Astrocyte (in vitro differentiated cells and primary cell): Measurements from ENCODE around the gene RPL14. TPM values are rescaled to one million over a fixed set of nuclear protein-coding genes. Genes with fewer than 3 reads are reported as not detected.

Experiments used
- DNase-seq: peaks from one replicate; pipeline ENCODE4 v3.0.0-alpha.2; 2010; ENCODE audit warnings: low read depth
- FAIRE-seq: peaks from 2 replicates; lab custom pipeline; 2011; peaks lifted over from hg19 to GRCh38; lab: Jason Lieb, UNC
- H2AFZ ChIP-seq: 2 replicates; pipeline ENCODE4 v1.6.0; 2012; ENCODE audit warnings: low read depth, low read length, inconsistent platforms
- H3K27ac ChIP-seq: 2 replicates; pipeline ENCODE4 v1.5.1; 2011; ENCODE audit warnings: low read depth, low read length, inconsistent platforms
- H3K27me3 ChIP-seq: 2 replicates; pipeline ENCODE4 v1.6.0; 2011; ENCODE audit warnings: low read length, inconsistent platforms; ENCODE audit not compliant: insufficient read depth
- H3K36me3 ChIP-seq: 2 replicates; pipeline ENCODE4 v1.5.1; 2011; ENCODE audit warnings: low read length, inconsistent platforms; ENCODE audit not compliant: insufficient read depth
- H3K4me1 ChIP-seq: 2 replicates; pipeline ENCODE4 v1.5.1; 2011; ENCODE audit warnings: low read length, inconsistent platforms; ENCODE audit not compliant: insufficient read depth
- H3K4me2 ChIP-seq: 2 replicates; pipeline ENCODE4 v1.6.0; 2012; ENCODE audit warnings: low read length, inconsistent platforms
- H3K4me3 ChIP-seq: 2 replicates; pipeline ENCODE4 v1.5.1; 2011; ENCODE audit warnings: low read depth, mild to moderate bottlenecking, low read length, inconsistent platforms; ENCODE audit not compliant: insufficient read depth
- H3K79me2 ChIP-seq: 2 replicates; pipeline ENCODE4 v1.6.0; 2012; ENCODE audit warnings: mild to moderate bottlenecking, low read length, inconsistent platforms; ENCODE audit not compliant: insufficient read depth
- H3K9ac ChIP-seq: 2 replicates; pipeline ENCODE4 v1.6.0; 2012; ENCODE audit warnings: mild to moderate bottlenecking, low read length, inconsistent platforms
- H3K9me3 ChIP-seq: 2 replicates; pipeline ENCODE4 v1.5.1; 2012; ENCODE audit warnings: low read depth, mild to moderate bottlenecking, low read length, inconsistent platforms; ENCODE audit not compliant: insufficient read depth
- H4K20me1 ChIP-seq: 2 replicates; pipeline ENCODE4 v1.6.0; 2012; ENCODE audit warnings: low read length, inconsistent platforms; ENCODE audit not compliant: insufficient read depth
- H3K27ac Mint-ChIP-seq: one replicate; pipeline ENCODE4 v1.8.0; 2021; ENCODE audit warnings: mild to moderate bottlenecking, mixed read lengths; ENCODE audit not compliant: unreplicated experiment
- H3K27me3 Mint-ChIP-seq: one replicate; pipeline ENCODE4 v1.8.0; 2021; ENCODE audit warnings: low read depth, mixed read lengths; ENCODE audit not compliant: unreplicated experiment
- H3K36me3 Mint-ChIP-seq: one replicate; pipeline ENCODE4 v1.8.0; 2021; ENCODE audit warnings: low read depth, mixed read lengths; ENCODE audit not compliant: unreplicated experiment
- H3K4me1 Mint-ChIP-seq: one replicate; pipeline ENCODE4 v1.8.0; 2021; ENCODE audit warnings: low read depth, mixed read lengths; ENCODE audit not compliant: unreplicated experiment
- H3K4me3 Mint-ChIP-seq: one replicate; pipeline ENCODE4 v1.8.0; 2021; ENCODE audit warnings: mild to moderate bottlenecking, moderate library complexity, mixed read lengths; ENCODE audit not compliant: unreplicated experiment
- H3K9me3 Mint-ChIP-seq: one replicate; pipeline ENCODE4 v1.8.0; 2021; ENCODE audit warnings: mild to moderate bottlenecking, mixed read lengths; ENCODE audit not compliant: unreplicated experiment
- CTCF ChIP-seq: IDR thresholded peaks from 2 replicates; pipeline ENCODE4 v1.5.1; 2011; ENCODE audit warnings: low read depth, mild to moderate bottlenecking, inconsistent platforms, low read length, moderate library complexity; ENCODE audit not compliant: insufficient read depth
- EZH2 ChIP-seq: IDR thresholded peaks from 2 replicates; pipeline ENCODE4 v1.6.1; 2012; ENCODE audit warnings: mild to moderate bottlenecking, low read length, inconsistent platforms; ENCODE audit not compliant: insufficient read depth
- total RNA-seq: library from RNA; stranded (reverse); gene quantifications from 2 replicates; pipeline ENCODE4 v1.2.1, GENCODE V29; 2021

Gene RPL14
- total RNA-seq, 1 donor from 2014 or later: 1,706 TPM

GRCh38 chr3:40502034-40502433, 44.9 kb downstream of the RPL14 start:
- H3K4me1 Mint-ChIP-seq: peaks cover 8% of the 10 kb centered on the region
- peaks cover 2% of the 10 kb centered on the region for H3K27me3 Mint-ChIP-seq
- no peaks in the 10 kb centered on the region for H3K36me3 ChIP-seq
- no peaks in the 10 kb centered on the region for H4K20me1 ChIP-seq
- no peak overlapping the region for H3K4me2 ChIP-seq
- TF ChIP-seq EZH2 (no peak), CTCF (no peak)
- FAIRE-seq: no peak
- H3K27ac Mint-ChIP-seq: no peak overlapping the region
- no peaks in the 10 kb centered on the region for H3K36me3 Mint-ChIP-seq
- no peak overlapping the region for H3K4me3 Mint-ChIP-seq
- peaks cover 19% of the 10 kb centered on the region for H3K4me1 ChIP-seq
- H3K4me3 ChIP-seq: no peak overlapping the region
- H3K79me2 ChIP-seq: no peaks in the 10 kb centered on the region
- H3K27ac ChIP-seq: no peak overlapping the region
- H3K27me3 ChIP-seq: no peaks in the 10 kb centered on the region
- DNase-seq: no peak
- no peaks in the 10 kb centered on the region for H3K9me3 ChIP-seq
- H3K9ac ChIP-seq: no peak overlapping the region
- no peak overlapping the region for H2AFZ ChIP-seq
- no peaks in the 10 kb centered on the region for H3K9me3 Mint-ChIP-seq

GRCh38 chr3:40504636-40505430, 47.7 kb downstream of the RPL14 start:
- no peaks in the 10 kb centered on the region for H3K36me3 Mint-ChIP-seq
- no peaks in the 10 kb centered on the region for H3K9me3 ChIP-seq
- no peaks in the 10 kb centered on the region for H3K27me3 ChIP-seq
- FAIRE-seq (peak; percentile 99), DNase-seq (peak; percentile 94)
- peaks cover 19% of the 10 kb centered on the region for H3K4me1 ChIP-seq
- peak overlapping the region; percentile 92 for H3K4me3 Mint-ChIP-seq
- TF ChIP-seq CTCF: no peak
- TF ChIP-seq EZH2: no peak
- H3K79me2 ChIP-seq: no peaks in the 10 kb centered on the region
- H2AFZ ChIP-seq: no peak overlapping the region
- peak overlapping the region; percentile 76 for H3K4me3 ChIP-seq
- no peaks in the 10 kb centered on the region for H4K20me1 ChIP-seq
- H3K36me3 ChIP-seq: no peaks in the 10 kb centered on the region
- peak overlapping the region; percentile 73 for H3K27ac ChIP-seq
- peak overlapping the region; percentile 21 for H3K27ac Mint-ChIP-seq
- no peaks in the 10 kb centered on the region for H3K27me3 Mint-ChIP-seq
- H3K4me2 ChIP-seq: peak overlapping the region; percentile 96
- peak overlapping the region; percentile 15 for H3K9ac ChIP-seq
- no peaks in the 10 kb centered on the region for H3K9me3 Mint-ChIP-seq
- H3K4me1 Mint-ChIP-seq: peaks cover 8% of the 10 kb centered on the region
